DOHH2 (cell line): ENCODE results near the gene KCNG2.

Experiments used
- EZH2phosphoT487 ChIP-seq: fragments of 200-600 bp; sonication (generic); IDR thresholded peaks from 2 replicates; pipeline ENCODE4 v1.6.1; 2017; ENCODE audit warnings: borderline replicate concordance, mild to moderate bottlenecking, antibody characterized with exemption, low read length, moderate library complexity, mixed read lengths
- TF ChIP-seq, protein P1 (sequence below): fragments of 200-600 bp; sonication (generic); IDR thresholded peaks from one replicate; pipeline ENCODE4 v1.5.1; 2014; ENCODE audit warnings: antibody characterized with exemption, mild to moderate bottlenecking, low read depth, low read length; ENCODE audit not compliant: poor library complexity, severe bottlenecking

DNA sequence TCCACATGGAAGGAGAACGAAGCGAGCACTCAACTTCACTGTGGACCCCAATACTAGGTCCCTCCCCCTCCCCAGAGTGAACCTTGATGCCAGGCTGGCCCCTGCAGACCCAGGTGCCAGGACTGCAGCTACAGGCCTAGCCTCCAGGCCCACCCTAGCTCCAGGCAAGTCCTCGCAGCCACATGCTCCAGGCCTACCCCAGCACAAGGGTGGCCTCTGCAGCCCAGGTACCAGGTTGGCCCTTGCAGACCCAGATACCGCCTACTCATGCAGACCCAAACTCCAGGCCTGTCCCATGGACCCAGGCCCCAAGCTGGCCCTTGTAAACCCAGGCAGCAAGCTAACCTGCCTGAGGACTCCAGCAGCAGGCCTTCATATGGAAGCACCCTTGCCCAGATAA lies 44.2 kb downstream of the KCNG2 start:
- TF ChIP-seq, protein P1, sequence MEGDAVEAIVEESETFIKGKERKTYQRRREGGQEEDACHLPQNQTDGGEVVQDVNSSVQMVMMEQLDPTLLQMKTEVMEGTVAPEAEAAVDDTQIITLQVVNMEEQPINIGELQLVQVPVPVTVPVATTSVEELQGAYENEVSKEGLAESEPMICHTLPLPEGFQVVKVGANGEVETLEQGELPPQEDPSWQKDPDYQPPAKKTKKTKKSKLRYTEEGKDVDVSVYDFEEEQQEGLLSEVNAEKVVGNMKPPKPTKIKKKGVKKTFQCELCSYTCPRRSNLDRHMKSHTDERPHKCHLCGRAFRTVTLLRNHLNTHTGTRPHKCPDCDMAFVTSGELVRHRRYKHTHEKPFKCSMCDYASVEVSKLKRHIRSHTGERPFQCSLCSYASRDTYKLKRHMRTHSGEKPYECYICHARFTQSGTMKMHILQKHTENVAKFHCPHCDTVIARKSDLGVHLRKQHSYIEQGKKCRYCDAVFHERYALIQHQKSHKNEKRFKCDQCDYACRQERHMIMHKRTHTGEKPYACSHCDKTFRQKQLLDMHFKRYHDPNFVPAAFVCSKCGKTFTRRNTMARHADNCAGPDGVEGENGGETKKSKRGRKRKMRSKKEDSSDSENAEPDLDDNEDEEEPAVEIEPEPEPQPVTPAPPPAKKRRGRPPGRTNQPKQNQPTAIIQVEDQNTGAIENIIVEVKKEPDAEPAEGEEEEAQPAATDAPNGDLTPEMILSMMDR = no peak
- TF ChIP-seq EZH2phosphoT487 = no peak
